ENCODE results near the gene ZNF668.

The ZNF668 gene

DNA sequence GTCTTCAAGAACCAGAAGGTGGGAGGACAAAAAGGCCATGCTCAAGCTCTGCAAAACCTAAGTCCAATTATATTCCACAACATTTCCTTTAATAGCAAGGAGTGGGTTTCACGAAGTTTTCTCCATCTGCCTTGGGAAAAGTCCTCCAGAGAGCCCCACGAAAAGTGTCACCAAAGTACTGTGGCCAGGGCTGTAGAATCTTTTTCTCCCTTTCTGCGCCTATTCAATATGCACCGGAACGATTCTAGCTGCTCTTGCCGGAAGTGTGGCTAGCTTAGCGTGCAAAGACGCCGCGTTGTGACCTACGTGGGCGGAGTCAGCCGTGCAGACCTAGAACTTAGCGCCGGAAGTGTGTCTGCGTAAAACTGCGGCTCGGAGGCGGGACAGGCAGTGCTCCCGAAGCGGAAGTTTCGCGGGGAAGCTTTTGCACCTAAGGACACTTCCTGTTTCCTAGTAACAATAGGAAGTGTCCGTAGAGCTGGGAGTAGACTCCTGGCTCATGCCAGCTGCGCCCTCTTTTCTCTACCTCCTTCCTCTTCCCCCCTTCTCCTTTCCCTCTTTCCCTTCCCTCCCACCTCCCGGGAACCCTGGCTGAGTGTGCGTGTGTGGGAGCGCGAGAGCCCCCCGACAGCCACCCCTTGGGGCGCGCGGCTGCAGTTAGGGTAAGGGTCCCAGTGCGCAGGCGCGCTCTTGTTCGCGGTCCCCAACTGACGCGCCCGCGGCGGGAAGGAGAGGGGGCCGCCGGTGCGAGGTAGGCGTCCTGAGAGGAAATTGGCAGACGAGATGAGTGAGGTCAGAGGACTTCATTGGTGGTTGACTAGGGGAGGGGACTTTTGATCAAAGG is at the start of gene ZNF668, which contains the start of gene ZNF646:
TSS of gene ZNF668 (minus strand) at position 271 of the 844 bp plus-strand sequence. CDS start 9,781 bp downstream, outside the sequence.
TSS of gene ZNF646 (plus strand) at position 453 of the 844 bp plus-strand sequence. CDS start 1,903 bp downstream, outside the sequence.
- Histone ChIP-seq H3K4me1 (ENCODE audit: insufficient read depth, low read length) (peaks cover 15% of the 10 kb centered on the region), H3K9me3 (ENCODE audit: low read length) (no peaks in the 10 kb centered on the region), H3K4me3 (ENCODE audit: low read length) (peak within 1 kb of the TSS; percentile 75), H2AFZ (ENCODE audit: low read depth, low read length) (peak within 1 kb of the TSS; percentile 89), H3K27me3 (ENCODE audit: insufficient read depth, low read length) (no peaks in the 10 kb centered on the region), H3K36me3 (ENCODE audit: insufficient read depth, low read length) (peaks cover 34% of the 10 kb centered on the region)

GRCh38 chr16:31120129-31120528 is 46.1 kb upstream of the ZNF668 start:
- H3K4me1 ChIP-seq (ENCODE audit: insufficient read depth, low read length), result peaks cover 7% of the 10 kb centered on the region
- no peak overlapping the region for H2AFZ ChIP-seq (ENCODE audit: low read depth, low read length)
- no peak overlapping the region for H3K4me3 ChIP-seq (ENCODE audit: low read length)
- H3K27me3 ChIP-seq (ENCODE audit: insufficient read depth, low read length), result no peaks in the 10 kb centered on the region
- H3K36me3 ChIP-seq (ENCODE audit: insufficient read depth, low read length), result peaks cover 42% of the 10 kb centered on the region
- H3K9me3 ChIP-seq (ENCODE audit: low read length), result no peaks in the 10 kb centered on the region

GRCh38 chr16:31118223-31119155 is 44.4 kb upstream of the ZNF668 start:
- peaks cover 32% of the 10 kb centered on the region for H3K36me3 ChIP-seq (ENCODE audit: insufficient read depth, low read length)
- H3K9me3 ChIP-seq (ENCODE audit: low read length), result no peaks in the 10 kb centered on the region
- H3K4me3 ChIP-seq (ENCODE audit: low read length), result peak overlapping the region; percentile 60
- no peak overlapping the region for H2AFZ ChIP-seq (ENCODE audit: low read depth, low read length)
- H3K4me1 ChIP-seq (ENCODE audit: insufficient read depth, low read length), result peaks cover 7% of the 10 kb centered on the region
- H3K27me3 ChIP-seq (ENCODE audit: insufficient read depth, low read length), result no peaks in the 10 kb centered on the region

DNA sequence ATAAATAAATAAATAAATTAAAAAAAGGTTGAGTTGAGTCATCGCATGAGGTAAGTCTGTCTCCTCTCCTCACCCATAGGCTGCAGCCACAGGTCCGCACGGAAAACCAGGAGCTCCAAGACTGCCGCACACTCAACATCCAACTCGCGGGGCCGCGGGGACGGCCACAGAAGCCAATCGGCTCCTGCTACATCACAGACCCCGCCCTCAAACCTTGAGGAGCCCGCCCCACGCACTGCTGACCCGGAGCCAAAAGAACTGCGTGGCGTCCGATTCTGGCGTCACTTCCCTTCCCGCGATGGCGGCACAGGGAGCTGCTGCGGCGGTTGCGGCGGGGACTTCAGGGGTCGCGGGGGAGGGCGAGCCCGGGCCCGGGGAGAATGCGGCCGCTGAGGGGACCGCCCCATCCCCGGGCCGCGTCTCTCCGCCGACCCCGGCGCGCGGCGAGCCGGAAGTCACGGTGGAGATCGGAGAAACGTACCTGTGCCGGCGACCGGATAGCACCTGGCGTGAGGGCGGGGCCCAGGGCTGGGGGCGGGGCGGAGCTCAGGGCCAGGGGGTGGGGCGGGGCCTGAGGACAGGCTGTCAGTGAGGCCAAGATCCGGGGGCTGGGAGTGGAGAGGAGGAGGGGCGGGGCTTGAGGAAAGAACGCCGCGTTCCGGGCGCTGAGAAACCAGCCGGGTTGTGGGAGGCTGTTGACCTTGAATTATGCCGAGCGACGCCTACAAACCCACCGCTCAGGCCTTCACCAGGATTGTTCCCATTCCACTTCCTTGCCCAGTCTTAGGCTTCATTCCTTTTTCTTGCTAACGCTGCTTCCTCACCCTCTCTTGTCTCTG is 43.6 kb upstream of the ZNF668 start, which contains the start of gene KAT8:
TSS of gene KAT8 (plus strand) at position 281 of the 839 bp plus-strand sequence. CDS start at position 299, 18 bp downstream.
- Histone ChIP-seq H2AFZ (ENCODE audit: low read depth, low read length) (no peak within 1 kb of the TSS), H3K4me1 (ENCODE audit: insufficient read depth, low read length) (peaks cover 7% of the 10 kb centered on the region), H3K27me3 (ENCODE audit: insufficient read depth, low read length) (no peaks in the 10 kb centered on the region), H3K9me3 (ENCODE audit: low read length) (no peaks in the 10 kb centered on the region), H3K4me3 (ENCODE audit: low read length) (peak within 1 kb of the TSS; percentile 60), H3K36me3 (ENCODE audit: insufficient read depth, low read length) (peaks cover 35% of the 10 kb centered on the region)

GRCh38 chr16:31114468-31114867 is 40.4 kb upstream of the ZNF668 start:
- Histone ChIP-seq H3K27me3 (ENCODE audit: insufficient read depth, low read length) (no peaks in the 10 kb centered on the region), H3K36me3 (ENCODE audit: insufficient read depth, low read length) (peaks cover 34% of the 10 kb centered on the region), H3K4me3 (ENCODE audit: low read length) (no peak overlapping the region), H3K4me1 (ENCODE audit: insufficient read depth, low read length) (peaks cover 7% of the 10 kb centered on the region), H3K9me3 (ENCODE audit: low read length) (no peaks in the 10 kb centered on the region), H2AFZ (ENCODE audit: low read depth, low read length) (no peak overlapping the region)

GRCh38 chr16:31113121-31114120 is 39.4 kb upstream of the ZNF668 start:
- Histone ChIP-seq H3K4me3 (ENCODE audit: low read length) (no peak overlapping the region), H3K27me3 (ENCODE audit: insufficient read depth, low read length) (no peaks in the 10 kb centered on the region), H3K4me1 (ENCODE audit: insufficient read depth, low read length) (peaks cover 7% of the 10 kb centered on the region), H3K36me3 (ENCODE audit: insufficient read depth, low read length) (peaks cover 33% of the 10 kb centered on the region), H2AFZ (ENCODE audit: low read depth, low read length) (no peak overlapping the region), H3K9me3 (ENCODE audit: low read length) (no peaks in the 10 kb centered on the region)

- no peaks in the 10 kb centered on the region for H3K9me3 ChIP-seq (ENCODE audit: low read length)
- H2AFZ ChIP-seq (ENCODE audit: low read depth, low read length), result no peak overlapping the region
- H3K27me3 ChIP-seq (ENCODE audit: insufficient read depth, low read length), result no peaks in the 10 kb centered on the region
- no peak overlapping the region for H3K4me3 ChIP-seq (ENCODE audit: low read length)
- peaks cover 33% of the 10 kb centered on the region for H3K36me3 ChIP-seq (ENCODE audit: insufficient read depth, low read length)
- peaks cover 2% of the 10 kb centered on the region for H3K4me1 ChIP-seq (ENCODE audit: insufficient read depth, low read length)
Observed at GRCh38 chr16:31112711-31113110, 38.7 kb upstream of the ZNF668 start.

DNA sequence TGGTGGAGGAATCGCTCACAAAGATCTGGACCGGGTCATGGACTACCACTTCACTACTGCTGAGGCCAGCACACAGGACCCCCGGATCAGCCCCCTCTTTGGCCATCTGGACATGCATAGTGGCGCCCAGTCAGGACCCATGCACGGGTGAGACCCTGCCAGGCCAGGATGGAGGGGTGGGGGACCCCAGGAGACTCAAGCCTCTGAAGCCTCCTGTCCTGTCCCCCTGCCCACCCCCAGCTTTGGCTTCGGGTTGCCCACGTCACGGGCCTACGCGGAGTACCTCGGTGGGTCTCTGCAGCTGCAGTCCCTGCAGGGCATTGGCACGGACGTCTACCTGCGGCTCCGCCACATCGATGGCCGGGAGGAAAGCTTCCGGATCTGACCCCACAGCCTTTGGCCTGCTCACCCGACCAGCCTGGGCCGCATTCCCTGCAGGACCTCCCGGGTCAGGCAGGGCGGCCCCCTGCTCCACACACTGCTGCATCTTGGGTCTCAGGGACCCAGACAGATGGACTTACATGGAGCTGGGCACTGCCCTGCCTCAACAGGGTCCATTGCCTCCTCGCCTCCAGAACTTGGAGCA is 37.9 kb upstream of the ZNF668 start:
- no peaks in the 10 kb centered on the region for H3K9me3 ChIP-seq (ENCODE audit: low read length)
- H3K4me3 ChIP-seq (ENCODE audit: low read length), result no peak overlapping the region

GRCh38 chr16:31110106-31111034 is 36.3 kb upstream of the ZNF668 start:
- H3K9me3 ChIP-seq (ENCODE audit: low read length), result no peaks in the 10 kb centered on the region
- H3K4me1 ChIP-seq (ENCODE audit: insufficient read depth, low read length), result peaks cover 2% of the 10 kb centered on the region
- no peaks in the 10 kb centered on the region for H3K27me3 ChIP-seq (ENCODE audit: insufficient read depth, low read length)
- peaks cover 33% of the 10 kb centered on the region for H3K36me3 ChIP-seq (ENCODE audit: insufficient read depth, low read length)
- no peak overlapping the region for H3K4me3 ChIP-seq (ENCODE audit: low read length)
- no peak overlapping the region for H2AFZ ChIP-seq (ENCODE audit: low read depth, low read length)

More for the DNA sequence above, 37.9 kb upstream of the ZNF668 start:
- H3K36me3 ChIP-seq (ENCODE audit: insufficient read depth, low read length), result peaks cover 33% of the 10 kb centered on the region
- no peaks in the 10 kb centered on the region for H3K27me3 ChIP-seq (ENCODE audit: insufficient read depth, low read length)
- no peak overlapping the region for H2AFZ ChIP-seq (ENCODE audit: low read depth, low read length)
- peaks cover 2% of the 10 kb centered on the region for H3K4me1 ChIP-seq (ENCODE audit: insufficient read depth, low read length)

DNA sequence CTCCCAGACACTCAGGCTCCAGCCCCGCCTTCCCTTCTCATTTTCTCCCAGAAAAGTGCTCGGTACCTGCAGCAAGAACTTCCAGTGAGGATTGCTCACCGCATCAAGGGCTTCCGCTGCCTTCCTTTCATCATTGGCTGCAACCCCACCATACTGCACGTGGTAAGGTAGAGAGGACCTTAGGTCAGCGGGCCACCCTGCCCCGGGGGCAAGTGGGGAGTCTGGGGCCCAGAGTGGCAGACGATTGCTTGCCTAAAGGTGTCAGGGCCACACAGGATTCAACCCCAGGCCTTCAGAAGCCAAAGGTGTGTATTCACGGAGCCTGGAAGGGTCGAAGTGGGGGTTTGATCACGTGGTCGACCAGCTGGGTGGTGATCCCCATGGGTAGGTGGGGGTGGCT is 35.6 kb upstream of the ZNF668 start:
- no peaks in the 10 kb centered on the region for H3K9me3 ChIP-seq (ENCODE audit: low read length)
- no peak overlapping the region for H3K4me3 ChIP-seq (ENCODE audit: low read length)

More for the DNA sequence above, 35.6 kb upstream of the ZNF668 start:
- peaks cover 2% of the 10 kb centered on the region for H3K4me1 ChIP-seq (ENCODE audit: insufficient read depth, low read length)
- peaks cover 33% of the 10 kb centered on the region for H3K36me3 ChIP-seq (ENCODE audit: insufficient read depth, low read length)
- H3K27me3 ChIP-seq (ENCODE audit: insufficient read depth, low read length), result no peaks in the 10 kb centered on the region
- no peak overlapping the region for H2AFZ ChIP-seq (ENCODE audit: low read depth, low read length)

All from neuron (in vitro differentiated cells).